Ovary (tissue), 9 donors: ENCODE data around the gene ABTB2. TPM values are rescaled to one million over a fixed set of nuclear protein-coding genes. Genes with fewer than 3 reads are reported as not detected.

Experiments
- DNase-seq, 5 donors: peaks; one replicate each; pipeline ENCODE4 v3.0.0-alpha.2; 2019 to 2020
- H3K27ac ChIP-seq, 2 donors: fragments of 200-600 bp; one replicate each; pipeline versions ENCODE4 v1.5.1 to v1.8.0; 2019 to 2022
- H3K27me3 ChIP-seq: fragments of 200-600 bp; one replicate; pipeline ENCODE4 v1.8.0; 2022
- H3K36me3 ChIP-seq: fragments of 200-600 bp; sonication (generic); one replicate; pipeline ENCODE4 v1.5.1; 2019
- H3K4me1 ChIP-seq: one replicate; pipeline ENCODE4 v1.8.1; 2013; ENCODE audit warnings: mild to moderate bottlenecking, moderate library complexity; ENCODE audit not compliant: insufficient read depth
- H3K4me3 ChIP-seq: fragments of 200-600 bp; sonication (generic); one replicate; pipeline ENCODE4 v1.5.1; 2017
- H3K9me3 ChIP-seq, 2 donors: fragments of 200-600 bp in 1 of 2; sonication (generic) in 1 of 2; one replicate each; pipeline versions ENCODE4 v1.5.1 to v1.8.1; 2013 to 2019; ENCODE audit warnings: mild to moderate bottlenecking in 1 of 2, moderate library complexity in 1 of 2
- CTCF ChIP-seq, 3 donors: fragments of 450-650 bp in 2 of 3; fragments of 200-600 bp in 1 of 3; IDR thresholded peaks; one replicate each; pipeline versions ENCODE4 v1.5.1 to v1.8.0; 2016 to 2022; ENCODE audit warnings: antibody characterized with exemption in 3 of 3, mild to moderate bottlenecking in 1 of 3
- EP300 ChIP-seq: sonication (generic); formaldehyde crosslinking; IDR thresholded peaks from one replicate; pipeline ENCODE4 v1.6.1; 2017; ENCODE audit warnings: antibody characterized with exemption
- POLR2A ChIP-seq: fragments of 450-650 bp; IDR thresholded peaks from one replicate; pipeline ENCODE4 v1.6.1; 2017; ENCODE audit warnings: antibody characterized with exemption, mild to moderate bottlenecking, moderate library complexity
- WGBS, 3 donors: extraction: QIAGEN DNeasy Blood & Tissue Kit in 1 of 3; methylation state at CpG; one replicate each; pipeline versions ENCODE4 v1.1.5 to v1.1.7; 2013 to 2017; 5-methylcytosine and 5-hydroxymethylcytosine counted together
- intact Hi-C, 4 donors: fragments of 100-400 bp; cut with DNase I; formaldehyde crosslinking; loops; one replicate each; pipeline versions ENCODE4 v1.11.0 to v1.15.1; 2022 to 2023
- polyA plus RNA-seq, 2 donors: library from polyadenylated mRNA; stranded (reverse); fragments of 200-250 nt in 1 of 2; fragments of 350-450 nt in 1 of 2; fragmentation: Illumina TruSeq in 1 of 2; extraction: RNeasy Lipid Tissue Mini Kit (QIAGEN cat#74804) in 1 of 2; gene quantifications; one replicate each; pipeline ENCODE4 v1.2.3, GENCODE V29; 2013 to 2014
- total RNA-seq, 7 donors: library from RNA; depleted of rRNA in 2 of 7; stranded (reverse); fragments of >200 nt in 2 of 7; fragmentation: NEBNext Ultra II Directional in 3 of 7; extraction: Animal tissue kit (Norgen Biotek cat#: 25700) in 3 of 7; gene quantifications; one replicate each; pipeline versions ENCODE4 v1.1.0 to v1.2.4, GENCODE V29; 2016 to 2023
- donor health status: DM: no; HTN: no; CAD: no; lungs with moderate emphysema.
- donor health status: DM: no; HTN: no; CAD: no.
- donor health status: Bipolar disorder and iron deficiency.
- donor health status: DM: yes; HTN: yes; CAD: no.
- donor health status: DM: no; HTN: no; CAD: no.
- donor health status: DM: yes; HTN: yes; CAD: no.

Gene ABTB2
- total and polyA plus RNA-seq, 9 donors: 1.2 to 7.2 (median 2.6) TPM

GRCh38 chr11:34120651-34121050, 237.2 kb downstream of the ABTB2 start:
- 94 to 98% (median 95%) methylated on average over 4 of the region's 4 CpGs for WGBS, 3 donors
- H3K9me3 ChIP-seq: no peaks in the 10 kb centered on the region
- no peaks in the 10 kb centered on the region for H3K4me1 ChIP-seq
- no peak for TF ChIP-seq CTCF (IDR thresholded peaks at IDR 0.05)
- TF ChIP-seq EP300: no peak
- no peak for TF ChIP-seq POLR2A
- H3K27ac ChIP-seq: no peak overlapping the region
- H3K4me3 ChIP-seq: no peak overlapping the region
- DNase-seq: no peak
- H3K27me3 ChIP-seq: no peaks in the 10 kb centered on the region
- no peaks in the 10 kb centered on the region for H3K36me3 ChIP-seq
- intact Hi-C loops: no loop called here

GRCh38 chr11:34114471-34114870, 243.3 kb downstream of the ABTB2 start:
- intact Hi-C loops: no loop called here
- TF ChIP-seq EP300: no peak
- TF ChIP-seq POLR2A: no peak
- TF ChIP-seq CTCF (IDR thresholded peaks at IDR 0.05): no peak
- Histone ChIP-seq H3K27ac (no peak overlapping the region), H3K4me1 (no peaks in the 10 kb centered on the region), H3K9me3 (no peaks in the 10 kb centered on the region), H3K4me3 (no peak overlapping the region), H3K36me3 (no peaks in the 10 kb centered on the region), H3K27me3 (no peaks in the 10 kb centered on the region)
- no peak for DNase-seq
- WGBS, 3 donors: 67 to 76% (median 71%) methylated on average over 5 of the region's 5 CpGs

- no peak overlapping the region for H3K27ac ChIP-seq
- H3K36me3 ChIP-seq: no peaks in the 10 kb centered on the region
- no peak overlapping the region for H3K4me3 ChIP-seq
- no peaks in the 10 kb centered on the region for H3K27me3 ChIP-seq
- 85 to 98% (median 91%) methylated on average over 2 of the region's 2 CpGs for WGBS, 3 donors
- H3K4me1 ChIP-seq: no peaks in the 10 kb centered on the region
- DNase-seq: no peak
- intact Hi-C loops: no loop called here
- H3K9me3 ChIP-seq: no peaks in the 10 kb centered on the region
- TF ChIP-seq CTCF (IDR thresholded peaks at IDR 0.05) (no peak), POLR2A (no peak), EP300 (no peak)
Measured at GRCh38 chr11:34114014-34114413, 243.8 kb downstream of the ABTB2 start.

- intact Hi-C loops: no loop called here
- H3K4me3 ChIP-seq: no peak overlapping the region
- no peaks in the 10 kb centered on the region for H3K36me3 ChIP-seq
- no peak for DNase-seq
- no peaks in the 10 kb centered on the region for H3K9me3 ChIP-seq
- TF ChIP-seq EP300: no peak
- no peak for TF ChIP-seq CTCF (IDR thresholded peaks at IDR 0.05)
- TF ChIP-seq POLR2A: no peak
- 91 to 95% (median 91%) methylated on average over 6 of the region's 6 CpGs for WGBS, 3 donors
- H3K27ac ChIP-seq: no peak overlapping the region
- H3K27me3 ChIP-seq: no peaks in the 10 kb centered on the region
- H3K4me1 ChIP-seq: peaks cover 2% of the 10 kb centered on the region
Measured at GRCh38 chr11:34111722-34112270, 246.0 kb downstream of the ABTB2 start.
